H1 (cell line): ENCODE data around the gene LBP.

ENCODE experiments used
- ASH2L ChIP-seq: fragments of 200-600, 300-600 bp; sonication (generic); IDR thresholded peaks from one replicate; pipeline ENCODE4 v1.7.1; 2017; ENCODE audit warnings: low read length
- ATF2 ChIP-seq: IDR thresholded peaks from 2 replicates; pipeline ENCODE4 v1.6.1; 2012; ENCODE audit warnings: low read length, inconsistent platforms
- BRCA1 ChIP-seq: IDR thresholded peaks from 2 replicates; pipeline ENCODE4 v1.6.1; 2012; ENCODE audit warnings: low read depth, low read length, improper control_type of control experiment
- CHD2 ChIP-seq: IDR thresholded peaks from 2 replicates; pipeline ENCODE4 v1.6.1; 2012; ENCODE audit warnings: low read length, improper control_type of control experiment
- CTCF ChIP-seq, 3 experiments: IDR thresholded peaks; 1 replicate in 2 of 3; 2 replicates in 1 of 3; pipeline versions ENCODE4 v1.5.1 to v1.6.1; 2011; ENCODE audit warnings: low read length in 3 of 3, mild to moderate bottlenecking in 3 of 3, inconsistent platforms in 2 of 3, low read depth in 1 of 3, moderate library complexity in 1 of 3; ENCODE audit not compliant: insufficient read depth in 1 of 3; ENCODE audit errors: control extremely low read depth in 1 of 3
- EGR1 ChIP-seq: IDR thresholded peaks from 2 replicates; pipeline ENCODE4 v1.6.1; 2011; ENCODE audit warnings: low read depth, low read length, borderline replicate concordance
- EZH2 ChIP-seq: fragments of 200-600 bp; sonication (generic); IDR thresholded peaks from 2 replicates; pipeline ENCODE4 v1.7.1; 2012; ENCODE audit warnings: low read depth, mild to moderate bottlenecking, moderate library complexity, low read length, inconsistent platforms; ENCODE audit not compliant: severe bottlenecking
- FOSL1 ChIP-seq: IDR thresholded peaks from 2 replicates; pipeline ENCODE4 v1.6.1; 2011; ENCODE audit warnings: mild to moderate bottlenecking, low read depth, low read length, moderate library complexity; ENCODE audit not compliant: insufficient read depth
- JUN ChIP-seq: IDR thresholded peaks from 2 replicates; pipeline ENCODE4 v1.6.1; 2011; ENCODE audit warnings: low read depth, mild to moderate bottlenecking, improper control_type of control experiment, low read length
- POLR2A ChIP-seq, 2 experiments: IDR thresholded peaks; 1 replicate in 1 of 2; 2 replicates in 1 of 2; pipeline ENCODE4 v1.6.1; 2011; ENCODE audit warnings: low read depth in 2 of 2, low read length in 2 of 2, mild to moderate bottlenecking in 2 of 2; ENCODE audit errors: control extremely low read depth in 1 of 2
- SP1 ChIP-seq: IDR thresholded peaks from 2 replicates; pipeline ENCODE4 v1.6.1; 2011; ENCODE audit warnings: low read depth, low read length

- TF ChIP-seq FOSL1 = no peak
- TF ChIP-seq CTCF (IDR thresholded peaks at IDR 0.05; ENCODE audit: control extremely low read depth in 1 of 3, insufficient read depth in 1 of 3, low read depth in 1 of 3, low read length in 3 of 3) = no peak
- no peak for TF ChIP-seq BRCA1
- no peak for TF ChIP-seq JUN
- no peak for TF ChIP-seq EZH2
- TF ChIP-seq ATF2 = no peak
- TF ChIP-seq CHD2 = no peak
- no peak for TF ChIP-seq EGR1
- TF ChIP-seq POLR2A (IDR thresholded peaks at IDR 0.05; ENCODE audit: control extremely low read depth in 1 of 2, low read depth in 2 of 2, low read length in 2 of 2) = no peak
- TF ChIP-seq SP1 = no peak
- TF ChIP-seq ASH2L = no peak
These were observed 3.6 kb downstream of the LBP start for GRCh38 chr20:38349856-38350255.
